Endothelial cell of umbilical vein (primary cell): ENCODE measurements around the gene SELENOM. TPM values are rescaled to one million over a fixed set of nuclear protein-coding genes. Genes with fewer than 3 reads are reported as not detected.
A peak's percentile ranks its signal among the peaks of the same experiment; 100 is the strongest.

ENCODE experiments used
- BruUV-seq: library from RNA; stranded (reverse); fragments of 400-500 nt; replicated peaks from 2 replicates; lab custom pipeline; 2021; lab: Mats Ljungman, UMichigan
- CTCF ChIA-PET: fragments of 300-600, 350-600 bp; sonication (Branson Sonifier 250); formaldehyde crosslinking; loops from one replicate; lab custom pipeline; 2021; ENCODE audit warnings: antibody characterized with exemption, inconsistent platforms; lab: Charles Lee
- POLR2A ChIA-PET: fragments of 300-600, 350-600 bp; sonication (Branson Sonifier 250); formaldehyde crosslinking; loops from one replicate; lab custom pipeline; 2021; ENCODE audit warnings: antibody characterized with exemption, inconsistent platforms; lab: Charles Lee
- DNase-seq: peaks from one replicate; pipeline ENCODE4 v3.0.0-alpha.2; 2011; ENCODE audit warnings: low read depth, low spot score
- FAIRE-seq: peaks from 2 replicates; lab custom pipeline; 2011; peaks lifted over from hg19 to GRCh38; lab: Jason Lieb, UNC
- H2AFZ ChIP-seq: 2 replicates; pipeline ENCODE4 v1.6.0; 2012; ENCODE audit warnings: low read depth, low read length, control low read depth, inconsistent platforms
- H3K27ac ChIP-seq: 2 replicates; pipeline ENCODE4 v1.5.1; 2011; ENCODE audit warnings: low read depth, mild to moderate bottlenecking, control low read depth, low read length, moderate library complexity; ENCODE audit not compliant: insufficient read depth
- H3K27me3 ChIP-seq, 2 experiments: 2 replicates each; pipeline versions ENCODE4 v1.6.0 to v1.6.1; 2011; ENCODE audit warnings: low read length in 2 of 2, mixed read lengths in 1 of 2; ENCODE audit not compliant: control insufficient read depth in 2 of 2, insufficient read depth in 2 of 2
- H3K36me3 ChIP-seq, 2 experiments: 2 replicates in 1 of 2; 3 replicates in 1 of 2; pipeline ENCODE4 v1.5.1; 2011; ENCODE audit warnings: low read length in 2 of 2, mild to moderate bottlenecking in 1 of 2, moderate library complexity in 1 of 2; ENCODE audit not compliant: control insufficient read depth in 2 of 2, insufficient read depth in 2 of 2; ENCODE audit errors: extremely low read depth in 1 of 2
- H3K4me1 ChIP-seq: 3 replicates; pipeline ENCODE4 v1.5.1; 2011; ENCODE audit warnings: mild to moderate bottlenecking, low read length; ENCODE audit not compliant: control insufficient read depth, insufficient read depth; ENCODE audit errors: extremely low read depth
- H3K4me2 ChIP-seq: 2 replicates; pipeline ENCODE4 v1.6.1; 2011; ENCODE audit warnings: low read length, control low read depth, mixed read lengths; ENCODE audit not compliant: insufficient read depth
- H3K4me3 ChIP-seq, 3 experiments: fragments of 200-600 bp in 1 of 3; sonication (generic), shearing (Covaris generic) in 1 of 3; replicated peaks in 1 of 3; 2 replicates each; pipeline ENCODE4 v1.5.1; 2011 to 2016; ENCODE audit warnings: control low read depth in 3 of 3, low read length in 3 of 3, mild to moderate bottlenecking in 2 of 3, inconsistent platforms in 1 of 3, low read depth in 1 of 3, moderate library complexity in 1 of 3; ENCODE audit not compliant: insufficient read depth in 1 of 3
- H3K79me2 ChIP-seq: 2 replicates; pipeline ENCODE4 v1.6.0; 2012; ENCODE audit warnings: low read length, inconsistent platforms; ENCODE audit not compliant: control insufficient read depth, insufficient read depth
- H3K9ac ChIP-seq: replicated peaks from 2 replicates; pipeline ENCODE3; 2011; ENCODE audit warnings: low read length, control low read depth; ENCODE audit not compliant: insufficient read depth; ENCODE audit errors: extremely low read depth
- H3K9me1 ChIP-seq: replicated peaks from 3 replicates; pipeline ENCODE4 v1.6.0; 2011; ENCODE audit warnings: mild to moderate bottlenecking, low read length; ENCODE audit not compliant: control insufficient read depth, insufficient read depth; ENCODE audit errors: extremely low read depth
- H3K9me3 ChIP-seq: replicated peaks from 2 replicates; pipeline ENCODE4 v1.5.1; 2012; ENCODE audit warnings: low read length, inconsistent platforms; ENCODE audit not compliant: control insufficient read depth, insufficient read depth
- H4K20me1 ChIP-seq: replicated peaks from 2 replicates; pipeline ENCODE3; 2011; ENCODE audit warnings: mild to moderate bottlenecking, low read length; ENCODE audit not compliant: control insufficient read depth, insufficient read depth; ENCODE audit errors: extremely low read depth
- CTCF ChIP-seq, 2 donors: IDR thresholded peaks; 1 replicate in 1 of 2; 2 replicates in 1 of 2; pipeline ENCODE4 v1.5.1; 2011; ENCODE audit warnings: low read length in 2 of 2, mild to moderate bottlenecking in 2 of 2, moderate library complexity in 2 of 2, control low read depth in 1 of 2, inconsistent platforms in 1 of 2, low read depth in 1 of 2; ENCODE audit not compliant: insufficient read depth in 1 of 2; ENCODE audit errors: extremely low read depth in 1 of 2
- EZH2 ChIP-seq: IDR thresholded peaks from 2 replicates; pipeline ENCODE4 v1.6.1; 2012; ENCODE audit warnings: borderline replicate concordance, low read depth, mild to moderate bottlenecking, moderate library complexity, low read length, inconsistent platforms; ENCODE audit not compliant: severe bottlenecking
- FOS ChIP-seq: IDR thresholded peaks from 2 replicates; pipeline ENCODE4 v1.6.1; 2011; ENCODE audit warnings: mild to moderate bottlenecking, low read length, moderate library complexity, borderline replicate concordance; ENCODE audit not compliant: insufficient read depth
- GATA2 ChIP-seq: IDR thresholded peaks from 2 replicates; pipeline ENCODE4 v1.7.0; 2011; ENCODE audit warnings: low read depth, mild to moderate bottlenecking, moderate library complexity, mixed read lengths, low read length; ENCODE audit not compliant: insufficient read length, insufficient read depth
- JUN ChIP-seq: IDR thresholded peaks from 2 replicates; pipeline ENCODE4 v1.6.1; 2011; ENCODE audit warnings: borderline replicate concordance, low read depth; ENCODE audit not compliant: insufficient read length, insufficient read depth
- MAX ChIP-seq: IDR thresholded peaks from 2 replicates; pipeline ENCODE4 v1.6.1; 2011; ENCODE audit not compliant: insufficient read depth, insufficient read length
- MYC ChIP-seq: IDR thresholded peaks from one replicate; pipeline ENCODE4 v1.6.1; 2011; ENCODE audit warnings: mild to moderate bottlenecking, low read depth, low read length
- POLR2A ChIP-seq: IDR thresholded peaks from 2 replicates; pipeline ENCODE4 v1.6.1; 2012; ENCODE audit warnings: low read depth, mild to moderate bottlenecking, control low read depth, low read length
- POLR2AphosphoS5 ChIP-seq: IDR thresholded peaks from 2 replicates; pipeline ENCODE4 v1.6.1; 2012; ENCODE audit warnings: low read depth, mild to moderate bottlenecking, control low read depth, low read length, moderate library complexity; ENCODE audit not compliant: insufficient read depth
- dilution Hi-C: fragments of 300-500 bp; cut with MboI; formaldehyde crosslinking; loops from one replicate; pipeline ENCODE4 v1.15.0; 2019; ENCODE audit warnings: low sequenced_read_pairs; ENCODE audit not compliant: extremely low pct_ligation_motif_present
- intact Hi-C: fragments of 100-400 bp; cut with micrococcal nuclease; formaldehyde crosslinking; loops from one replicate; pipeline ENCODE4 v1.10.0; 2022
- polyA plus RNA-seq, 4 experiments: library from polyadenylated mRNA; depleted of rRNA in 3 of 4; stranded (reverse) in 3 of 4; unstranded in 1 of 4; fragments of >200 nt; gene quantifications; 2 replicates each; pipeline versions ENCODE4 v1.2.1 to v1.2.3, GENCODE V29; 2011 to 2012; ENCODE audit warnings: missing spikeins in 1 of 4
- total RNA-seq: library from RNA; stranded (reverse); gene quantifications from 2 replicates; pipeline ENCODE4 v1.2.3, GENCODE V29; 2021

The SELENOM gene
- total and polyA plus RNA-seq, 2 donors (not counting 3 experiments of a cell fraction or from before 2014, with no cell fraction given), result 29.6 to 87.1 TPM

GRCh38 chr22:31083923-31084810 is 23.2 kb downstream of the SELENOM start:
- peaks cover 73% of the 10 kb centered on the region for H3K79me2 ChIP-seq
- peaks cover 11 to 21% of the 10 kb centered on the region in 2 experiments for H3K36me3 ChIP-seq
- H3K4me2 ChIP-seq, result peak overlapping the region; percentile 74
- H3K9me3 ChIP-seq, result no peaks in the 10 kb centered on the region
- H3K27me3 ChIP-seq, result no peaks in the 10 kb centered on the region
- H4K20me1 ChIP-seq, result no peaks in the 10 kb centered on the region
- ChIA-PET CTCF (interaction anchor here (0.9 to 5.9 kb wide), 28 partner anchors 11 to 639 kb away, joined by 3 to 150 read pairs (median 7); partner anchors contain the start of genes MORC2, SELENOM and TUG1), POLR2A (interaction anchor here (0.6 to 2.5 kb wide), 4 partner anchors 27 to 143 kb away, joined by 3 to 24 read pairs (median 3); partner anchors contain the start of genes MORC2 and TUG1)
- H2AFZ ChIP-seq, result no peak overlapping the region
- FAIRE-seq (peak; percentile 67), DNase-seq (no peak)
- TF ChIP-seq MYC, result no peak
- TF ChIP-seq POLR2AphosphoS5, result no peak
- TF ChIP-seq EZH2, result no peak
- no peak for TF ChIP-seq FOS
- no peak for TF ChIP-seq CTCF (IDR thresholded peaks at IDR 0.05; ENCODE audit: extremely low read depth in 1 of 2, insufficient read depth in 1 of 2, low read depth in 1 of 2, low read length in 2 of 2)
- no peak for TF ChIP-seq JUN
- no peak for TF ChIP-seq MAX
- no peak for TF ChIP-seq GATA2
- no peak for TF ChIP-seq POLR2A
- peak overlapping the region; percentile 46 for H3K9ac ChIP-seq
- H3K27ac ChIP-seq, result peak overlapping the region; percentile 78
- dilution Hi-C loops, result no loop called here
- BruUV-seq, result TSS peak; percentile 28
- no peaks in the 10 kb centered on the region for H3K9me1 ChIP-seq
- H3K4me1 ChIP-seq, result peaks cover 33% of the 10 kb centered on the region
- peak overlapping the region; percentile 30 to 71 (median 59) for H3K4me3 ChIP-seq
- intact Hi-C loops, result no loop called here
